HG03108 (cell line): ENCODE results near the gene NFYC.
A peak's percentile ranks its signal among the peaks of the same experiment; 100 is the strongest.

Experiments used
- ATAC-seq: cut with Tn5 transposase; IDR thresholded peaks from one replicate; pipeline ENCODE4 v1.9.1; 2021; ENCODE audit warnings: moderate library complexity; ENCODE audit not compliant: unreplicated experiment

Gene NFYC

DNA sequence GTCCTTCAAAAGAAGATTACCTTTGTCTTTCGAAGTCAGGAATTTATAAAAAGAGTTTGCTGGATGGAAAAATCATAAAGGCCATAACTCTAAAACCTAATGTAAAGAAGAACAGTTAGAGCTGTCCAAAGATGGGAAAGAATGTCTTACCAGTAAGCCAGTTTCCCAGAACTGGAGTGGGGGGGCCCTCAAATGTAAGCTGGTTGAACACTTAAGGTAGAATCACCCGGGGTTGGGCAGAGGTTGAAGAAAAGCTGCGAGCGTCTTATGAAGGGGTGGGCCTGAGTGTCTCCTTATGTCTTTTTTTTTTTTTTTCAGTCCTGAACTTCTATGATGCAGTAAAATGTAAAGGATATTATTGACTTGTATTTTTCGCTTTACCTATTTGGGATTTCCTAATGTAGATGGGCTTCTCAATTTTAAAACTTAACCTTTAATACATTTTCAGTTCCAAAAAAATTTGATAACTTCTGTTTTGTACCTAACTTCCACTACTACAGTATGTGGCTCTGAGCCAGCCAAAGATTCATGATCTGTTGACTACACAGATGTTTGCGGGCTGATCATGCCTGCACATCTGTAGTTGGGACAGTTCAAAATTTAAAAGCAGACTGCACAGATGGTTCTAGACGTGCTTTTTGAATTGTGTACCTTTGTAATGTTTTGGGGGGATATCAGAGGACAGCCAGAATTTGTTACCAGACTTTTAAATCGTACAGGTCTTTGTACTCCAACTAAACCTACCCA lies 43.6 kb downstream of the NFYC start:
- ATAC-seq, result no peak

DNA sequence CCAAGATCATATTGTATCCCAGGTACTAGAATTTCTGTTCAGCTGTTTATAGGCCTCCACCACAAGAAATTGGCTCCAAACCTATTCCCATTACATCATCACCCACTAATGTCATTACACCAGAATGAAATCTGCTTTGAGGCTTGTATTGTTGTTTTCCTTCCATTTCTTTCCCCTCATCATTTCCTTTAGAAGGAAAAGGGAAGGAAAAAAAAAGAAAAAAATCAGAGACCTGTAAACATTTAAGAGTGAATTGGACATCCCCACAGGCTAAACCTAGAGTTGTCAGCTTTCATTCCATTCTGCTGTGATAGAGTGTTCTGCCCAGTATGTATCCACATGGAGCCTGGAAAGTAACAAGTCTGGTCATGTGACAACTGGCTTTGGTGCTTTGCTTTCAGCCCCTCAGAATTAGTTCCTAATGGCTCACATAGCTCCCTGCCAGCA lies 44.6 kb downstream of the NFYC start:
- no peak for ATAC-seq

DNA sequence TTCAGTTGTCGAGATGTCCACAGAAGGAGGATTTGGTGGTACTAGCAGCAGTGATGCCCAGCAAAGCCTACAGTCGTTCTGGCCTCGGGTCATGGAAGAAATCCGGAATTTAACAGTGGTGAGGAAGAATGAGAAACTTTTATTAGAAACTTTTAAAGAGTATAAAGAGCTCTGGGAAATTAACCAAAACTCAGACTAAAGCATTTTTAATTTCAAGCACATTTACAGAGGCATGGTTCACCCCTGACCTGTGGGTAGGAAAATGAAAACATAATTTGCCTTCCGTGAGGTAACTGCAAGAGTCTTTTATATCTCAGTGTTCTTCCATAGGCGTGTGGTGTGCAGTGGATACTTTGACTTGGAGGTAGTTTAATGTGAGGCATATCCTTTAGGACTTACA lies 47.3 kb downstream of the NFYC start:
- ATAC-seq, result no peak

DNA sequence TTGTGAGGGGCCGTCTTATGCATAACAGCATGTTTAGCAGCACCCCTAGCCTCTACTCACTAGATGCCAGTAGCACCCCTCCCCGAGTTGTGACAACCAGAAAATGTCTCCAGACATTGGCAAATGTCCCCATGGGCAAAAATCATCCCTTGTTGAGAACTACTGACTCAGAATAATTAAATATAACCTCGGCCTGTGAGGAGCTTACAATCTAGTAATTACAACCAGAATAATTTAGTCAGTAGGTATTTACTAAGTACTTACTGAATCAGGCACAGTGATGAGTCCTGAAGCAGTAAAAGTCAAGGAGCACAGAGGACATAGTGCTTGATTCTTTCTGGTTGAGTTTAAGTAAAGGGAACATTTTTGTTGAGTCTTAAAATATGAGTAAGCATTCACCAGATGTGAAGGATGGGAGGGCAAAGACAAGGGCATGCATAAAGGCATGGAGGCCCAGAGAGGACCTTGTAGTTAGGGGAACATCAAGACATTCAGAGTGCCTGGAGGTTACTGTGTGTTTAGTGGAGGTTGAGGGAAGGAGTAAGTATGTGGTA lies 48.0 kb downstream of the NFYC start:
- no peak for ATAC-seq

DNA sequence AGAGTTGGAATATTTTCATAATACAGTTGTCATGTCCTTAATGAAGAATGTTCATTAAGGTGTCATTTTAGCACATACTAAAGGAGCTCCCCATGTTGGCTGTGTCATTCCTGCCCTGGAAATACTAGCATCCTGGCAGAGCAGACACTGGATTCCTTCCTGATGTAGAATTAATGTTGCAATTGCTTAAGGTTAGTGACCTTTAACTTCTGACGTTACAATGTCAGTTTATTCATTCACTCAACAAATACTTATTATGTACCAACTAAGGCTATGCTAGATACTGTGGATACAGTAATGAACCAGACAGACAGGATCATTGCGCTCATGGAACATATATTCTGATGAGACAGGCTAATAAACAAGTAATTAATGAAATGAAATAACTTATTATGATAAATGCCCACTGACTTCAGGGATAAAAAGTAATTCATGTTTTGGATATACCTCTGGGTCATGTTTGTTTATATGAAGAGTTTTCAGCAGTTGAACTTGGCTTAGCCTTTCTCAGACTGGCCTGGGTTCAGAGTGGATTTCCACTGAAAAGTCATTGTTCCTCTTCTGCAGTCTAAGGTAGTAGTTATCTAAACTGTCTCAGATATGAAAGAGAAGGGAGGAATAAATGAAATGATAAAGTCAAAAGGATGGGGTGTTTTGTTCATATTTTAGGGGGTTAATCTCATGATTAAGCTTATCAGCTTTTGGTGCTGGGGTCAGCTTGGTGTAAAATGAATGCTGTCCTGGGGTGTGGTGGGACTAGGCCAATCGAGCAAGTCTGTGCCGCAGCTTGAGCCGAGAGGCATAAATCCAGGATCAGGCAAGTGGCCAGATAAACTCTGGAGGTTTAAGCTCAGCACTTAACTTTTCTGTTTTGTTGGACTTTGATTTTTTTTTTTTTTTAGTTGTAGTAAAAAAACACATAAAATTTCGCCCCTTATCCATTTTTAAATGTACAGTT lies 48.8 kb downstream of the NFYC start:
- ATAC-seq, result no peak

DNA sequence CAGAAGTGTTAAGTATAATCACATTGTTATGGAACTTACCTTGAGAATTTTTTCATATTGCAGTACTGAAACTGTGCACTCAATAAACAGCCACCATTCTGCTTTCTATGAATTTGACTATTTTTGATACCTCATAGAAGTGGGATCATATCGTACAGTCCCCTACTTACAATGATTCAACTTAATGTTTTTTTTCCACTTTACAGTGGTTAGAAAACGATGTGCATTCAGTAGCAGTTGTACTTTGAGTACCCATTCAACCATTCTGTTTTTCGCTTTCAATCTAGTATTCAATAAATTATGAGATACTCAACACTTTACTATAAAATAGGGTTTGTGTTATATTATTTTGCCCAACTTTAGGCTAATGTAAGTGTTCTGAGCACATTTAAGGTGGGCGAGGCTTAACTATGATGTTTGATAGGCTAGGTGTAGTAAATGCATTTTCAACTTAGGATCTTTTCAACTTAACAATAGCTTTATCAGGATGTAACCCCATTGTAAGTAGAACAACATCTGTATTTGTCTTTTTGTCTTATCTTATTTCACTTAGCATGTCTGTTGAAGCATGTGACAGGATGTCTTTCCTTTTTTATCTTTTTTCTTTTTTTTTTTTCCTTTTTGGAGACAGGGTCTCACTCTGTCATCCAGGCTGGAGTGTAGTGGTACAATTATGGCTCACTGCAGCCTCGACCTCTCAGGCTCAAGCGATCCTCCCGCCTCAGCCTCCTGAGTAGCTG lies 49.7 kb downstream of the NFYC start:
- ATAC-seq, result no peak

DNA sequence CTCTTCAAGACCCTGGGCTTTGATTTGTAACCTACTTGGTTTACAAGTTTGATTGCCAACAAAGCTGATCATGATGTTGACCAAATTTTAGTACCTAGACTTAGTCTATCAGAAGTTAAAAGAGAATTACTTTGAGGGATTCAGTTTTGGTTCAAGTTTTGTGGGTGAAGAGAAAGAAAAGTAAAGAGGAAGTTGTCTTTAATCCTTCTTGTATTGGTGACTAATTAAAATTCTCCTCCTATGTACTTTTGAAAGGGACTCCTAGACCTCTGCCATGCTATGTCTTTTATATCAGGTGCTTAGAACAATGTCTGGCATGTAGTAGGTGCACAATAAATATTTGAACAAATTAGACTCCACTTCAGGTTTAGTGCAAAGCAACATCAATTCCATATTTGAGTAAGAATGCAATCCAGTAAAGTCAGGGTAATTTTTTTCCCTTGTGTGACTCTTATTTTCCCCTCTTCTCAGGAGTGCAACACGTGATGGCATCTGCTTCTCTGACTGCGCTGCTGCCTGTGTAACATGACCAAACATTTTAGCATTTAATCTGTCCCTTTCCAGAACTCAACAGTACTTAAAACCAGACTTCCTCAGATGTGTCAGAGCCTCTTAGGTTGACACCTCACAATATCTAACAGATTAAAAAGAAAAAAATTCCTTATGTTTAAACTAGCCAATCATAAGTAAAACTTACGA lies 51.0 kb downstream of the NFYC start:
- no peak for ATAC-seq

DNA sequence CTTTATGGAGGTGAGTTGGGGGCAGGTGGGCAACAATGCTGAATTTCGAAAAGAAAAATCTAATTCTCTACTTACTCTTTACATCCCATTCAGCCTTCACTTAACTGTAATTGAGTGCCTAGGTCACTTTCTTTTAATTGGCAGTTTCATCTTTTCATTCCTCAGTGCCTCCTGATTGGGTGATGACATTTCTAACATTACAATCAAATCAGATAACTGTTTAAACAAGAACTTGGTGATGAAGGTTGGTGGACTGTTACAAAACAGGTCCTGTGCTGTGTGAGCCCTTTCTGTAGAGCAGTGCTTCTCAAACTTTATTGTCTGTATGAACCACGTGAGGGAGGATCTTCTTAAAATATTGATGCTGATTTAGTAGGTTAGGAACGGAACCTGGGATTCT lies 51.9 kb downstream of the NFYC start:
- no peak for ATAC-seq

DNA sequence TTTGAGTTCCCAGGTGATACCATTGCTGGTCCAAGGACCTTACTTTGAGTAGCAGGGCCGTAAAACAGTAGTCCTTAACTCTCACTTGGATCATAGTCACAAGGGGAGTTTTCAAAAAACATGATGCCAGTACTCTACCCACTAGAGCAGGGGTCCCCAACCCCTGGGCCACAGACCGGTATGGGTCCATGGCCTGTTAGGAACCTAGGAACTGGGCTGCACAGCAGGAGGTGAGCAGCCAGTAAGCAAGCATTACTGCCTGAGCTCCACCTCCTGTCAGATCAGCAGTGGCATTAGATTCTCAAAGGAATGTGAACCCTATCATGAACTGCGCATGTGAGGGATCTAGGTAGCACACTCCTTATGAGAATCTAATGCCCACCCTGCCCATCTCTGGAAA lies 52.4 kb downstream of the NFYC start:
- ATAC-seq, result no peak

DNA sequence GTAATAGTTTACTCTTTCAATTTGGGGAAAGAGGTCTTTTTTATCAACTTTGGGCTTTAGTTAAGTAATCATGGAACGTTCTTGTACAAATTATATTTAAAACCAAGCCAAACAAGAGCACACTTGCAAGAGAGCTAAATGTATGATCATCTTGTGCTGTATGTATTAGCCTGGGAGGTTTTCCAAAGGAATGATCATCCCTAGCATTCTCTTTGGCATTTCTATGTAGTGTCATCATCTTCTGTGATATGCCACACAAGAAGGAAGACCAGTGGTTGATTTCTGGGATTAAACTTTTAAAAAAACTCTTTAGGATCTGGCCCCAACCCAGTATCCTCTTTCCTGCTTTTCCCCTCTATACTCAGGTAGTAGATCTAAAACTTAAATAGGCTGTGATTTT lies 53.7 kb downstream of the NFYC start:
- ATAC-seq, result no peak

DNA sequence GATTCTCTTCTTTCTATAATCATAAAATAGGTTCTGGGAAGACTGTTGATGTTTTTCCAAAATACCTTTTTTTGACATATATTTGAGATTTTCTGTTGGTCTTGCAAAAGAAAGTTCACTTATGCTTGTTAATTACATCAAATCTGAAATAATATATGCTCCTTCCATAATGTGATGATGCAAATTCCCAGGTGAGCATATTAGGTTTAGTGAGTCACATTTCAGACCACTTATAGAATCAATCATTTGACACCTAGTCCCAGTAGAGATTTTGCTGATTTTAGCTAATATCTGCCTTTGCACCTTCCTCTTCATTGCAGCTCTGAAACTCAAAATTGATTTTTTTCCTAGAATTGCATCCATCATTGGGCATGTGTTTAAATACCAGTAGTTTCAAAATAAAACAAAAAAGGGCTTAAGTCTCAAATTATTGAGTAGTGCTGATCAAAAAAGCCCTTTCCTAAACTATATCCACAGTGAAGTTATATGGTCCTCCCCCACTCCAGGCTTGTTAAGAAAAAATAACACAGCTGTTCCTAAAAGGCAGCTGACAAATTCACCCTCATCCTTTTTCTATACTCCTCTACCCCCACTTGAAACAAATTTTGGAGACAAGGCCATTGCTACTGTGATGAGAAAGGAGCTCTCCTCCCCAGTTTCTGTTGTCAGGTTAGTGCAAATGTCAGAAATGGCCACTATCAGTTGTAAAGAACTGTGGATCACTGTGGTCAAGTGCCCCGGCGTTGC lies 55.0 kb downstream of the NFYC start:
- ATAC-seq, result no peak

DNA sequence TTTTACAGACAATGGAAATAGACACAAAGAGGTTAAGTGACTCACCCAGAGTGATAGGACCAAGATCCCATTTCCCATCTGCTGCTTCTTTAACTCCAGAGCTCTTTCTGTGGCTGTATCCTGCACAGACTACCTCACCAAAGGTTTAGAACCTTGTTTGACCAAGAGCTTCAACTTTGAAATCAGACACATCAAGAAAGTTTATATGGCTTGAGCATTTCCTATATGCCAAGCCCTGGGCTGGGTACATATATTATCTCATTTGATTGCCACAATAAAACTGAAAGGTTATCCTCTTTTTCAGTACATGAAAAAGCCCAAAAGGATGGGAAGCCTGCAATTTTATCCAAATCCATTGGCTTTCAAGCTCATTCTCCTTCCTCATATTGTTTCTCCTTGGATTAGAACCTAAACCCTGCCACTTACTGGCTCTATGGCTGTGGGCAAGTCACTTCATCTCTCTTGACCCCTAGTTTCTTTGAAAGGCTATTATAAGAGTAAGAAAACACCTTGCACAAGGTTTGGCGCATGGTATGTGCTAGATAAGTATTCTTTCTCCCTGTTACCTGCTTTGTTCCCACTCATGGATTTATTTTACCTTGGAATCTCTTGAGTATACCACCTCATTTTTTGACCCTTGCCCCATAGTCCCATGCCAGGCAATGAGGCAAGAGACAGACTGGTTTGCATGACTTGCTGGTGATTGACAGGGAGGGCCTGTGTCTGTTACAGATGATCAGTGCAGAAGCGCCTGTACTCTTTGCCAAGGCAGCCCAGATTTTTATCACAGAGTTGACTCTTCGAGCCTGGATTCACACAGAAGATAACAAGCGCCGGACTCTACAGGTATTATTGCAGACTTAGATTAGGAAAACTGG lies 57.6 kb downstream of the NFYC start:
- no peak for ATAC-seq

DNA sequence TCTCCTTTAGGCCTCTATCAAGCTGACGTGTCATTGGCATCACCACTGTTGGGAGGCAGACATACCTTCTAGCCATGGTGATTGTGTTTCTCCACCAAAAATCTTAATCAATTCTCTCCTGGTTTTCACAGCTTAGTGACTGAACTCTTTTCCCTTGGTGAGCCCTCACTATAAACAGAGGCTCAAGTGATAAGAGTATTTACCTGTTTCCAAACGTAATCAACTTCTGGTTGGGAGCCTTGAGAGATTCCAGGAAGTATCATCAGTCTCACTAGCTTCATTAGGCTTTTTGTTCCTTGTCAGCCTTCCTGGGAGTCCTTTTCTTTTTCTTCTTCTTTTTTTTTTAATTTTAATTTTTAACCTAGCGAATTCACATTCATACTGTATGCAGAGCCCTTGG lies 58.3 kb downstream of the NFYC start:
- no peak for ATAC-seq

DNA sequence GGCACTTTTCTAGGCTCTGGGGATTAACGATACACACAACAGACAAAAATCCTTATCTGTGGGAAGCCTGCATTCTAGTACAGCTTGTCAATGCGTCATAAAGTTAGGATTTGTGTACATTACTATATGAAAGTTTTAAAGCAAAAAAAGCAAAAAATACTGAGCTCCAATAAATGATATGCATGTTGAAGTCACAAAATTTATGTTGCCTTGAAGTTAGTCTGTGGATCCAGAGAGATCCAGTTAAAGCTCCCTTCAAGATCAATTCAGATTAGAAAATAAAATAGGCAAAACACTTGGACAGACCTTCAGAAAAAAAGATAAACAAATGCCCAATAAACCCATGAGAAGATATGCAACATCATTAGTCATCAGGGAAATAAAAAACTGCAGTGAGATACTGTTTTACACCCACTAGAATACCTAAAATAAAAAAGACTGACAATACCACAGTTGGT lies 59.0 kb downstream of the NFYC start:
- ATAC-seq, result no peak

DNA sequence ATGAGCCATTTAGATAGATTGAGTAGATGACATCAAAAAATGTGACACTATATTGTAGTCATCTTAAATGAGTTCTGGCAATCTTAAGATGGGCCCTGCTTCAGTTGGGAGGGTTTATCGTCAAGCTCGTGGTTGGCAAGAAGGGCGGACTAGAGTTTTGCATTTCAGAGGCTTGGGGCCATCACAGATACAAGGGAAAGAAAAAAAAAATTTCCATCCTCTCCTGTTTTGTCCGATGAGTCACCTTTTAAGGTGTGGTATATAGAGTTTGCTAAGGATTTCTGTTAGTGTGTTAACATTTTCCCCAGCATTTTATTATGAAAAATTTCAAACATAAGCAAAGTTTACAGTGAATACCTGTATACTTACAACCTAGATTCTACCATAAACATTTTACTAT lies 60.3 kb downstream of the NFYC start:
- no peak for ATAC-seq

DNA sequence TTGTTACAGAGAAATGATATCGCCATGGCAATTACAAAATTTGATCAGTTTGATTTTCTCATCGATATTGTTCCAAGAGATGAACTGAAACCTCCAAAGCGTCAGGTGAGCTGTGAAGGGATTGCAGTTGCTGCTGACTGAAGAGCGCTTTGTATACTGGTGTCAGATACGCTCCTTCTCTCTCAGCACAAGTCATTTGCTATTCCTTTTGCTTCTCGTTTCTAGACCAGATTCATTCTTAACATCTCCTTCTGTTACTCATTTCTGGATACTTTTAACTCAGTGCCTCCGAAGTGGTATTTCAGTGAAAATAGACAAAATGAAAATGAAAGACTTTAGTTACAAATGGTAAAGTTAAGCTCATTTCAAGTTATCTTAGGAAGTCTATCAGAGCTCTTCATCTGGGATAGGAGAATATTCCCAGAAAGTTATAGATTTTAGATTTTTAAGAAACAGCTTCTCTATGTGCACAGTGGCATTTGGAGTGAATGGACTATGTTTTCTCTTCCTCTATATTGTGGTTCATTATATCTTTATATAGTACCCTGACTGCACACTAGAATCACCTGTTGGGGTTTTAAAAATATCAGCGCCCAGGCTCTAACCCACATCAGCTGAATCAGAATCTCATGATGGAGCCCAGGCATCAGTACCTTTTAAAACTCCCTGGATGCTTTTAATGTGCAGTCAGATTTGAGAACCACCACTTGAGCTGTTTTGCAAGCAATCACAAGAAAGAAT lies 61.8 kb downstream of the NFYC start:
- peak; percentile 47 for ATAC-seq

DNA sequence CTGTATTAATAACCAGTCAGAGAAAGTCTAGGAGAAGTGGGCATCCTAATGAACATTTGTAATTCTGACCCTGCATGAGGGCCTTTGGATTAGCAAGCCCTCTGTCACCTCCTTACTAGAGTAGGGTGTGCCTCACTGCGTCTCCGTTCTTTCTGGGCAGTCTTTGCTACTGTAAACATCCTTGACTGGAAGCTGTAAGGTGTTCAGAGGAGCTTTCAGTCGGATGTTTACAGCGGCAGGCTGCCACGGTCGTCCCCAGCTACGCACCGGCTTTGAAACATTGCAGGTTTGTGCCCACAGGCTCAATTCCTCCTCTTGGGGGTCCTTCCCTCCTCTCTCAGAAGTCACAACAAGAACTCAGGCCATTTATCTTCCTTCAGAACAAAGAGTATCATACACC lies 62.7 kb downstream of the NFYC start:
- no peak for ATAC-seq

DNA sequence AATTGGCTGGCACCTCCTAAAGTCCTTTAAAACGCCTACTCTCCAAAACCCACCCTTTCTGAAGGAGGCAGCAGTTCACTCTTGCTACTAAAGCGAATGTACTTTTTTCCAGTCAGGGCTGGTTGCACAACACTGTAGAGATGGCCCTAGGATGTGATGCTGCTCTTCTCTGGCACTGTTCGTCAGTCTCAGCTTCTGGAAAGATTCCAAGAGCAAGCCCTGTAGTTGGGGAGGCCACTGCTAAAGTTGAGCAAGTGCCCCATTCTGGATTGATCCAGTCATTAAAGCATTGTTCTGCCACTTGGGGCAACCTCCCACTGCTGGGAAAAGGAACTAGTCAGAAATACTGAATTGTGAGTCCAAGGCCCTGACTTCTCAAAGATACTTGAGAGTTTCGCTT lies 63.6 kb downstream of the NFYC start:
- no peak for ATAC-seq
